SJCRH30 (cell line): ENCODE data around the gene CDCA7. TPM values are rescaled to one million over a fixed set of nuclear protein-coding genes. Genes with fewer than 3 reads are reported as not detected.
"Not testable (repeated sequence)": the region's sequence is repeated elsewhere in the genome, so short reads cannot be mapped to it uniquely, and the experiment has no call there.

Experiments
- DNase-seq, 2 experiments: peaks; one replicate each; pipeline ENCODE4 v3.0.0-alpha.2; 2015 to 2020
- H3K27ac ChIP-seq: fragments of 250-450 bp; sonication (Bioruptor Pico); 2 replicates; pipeline ENCODE4 v1.5.1; 2020; ENCODE audit warnings: mild to moderate bottlenecking, moderate library complexity
- H3K27me3 ChIP-seq: fragments of 250-450 bp; sonication (Bioruptor Pico); 2 replicates; pipeline ENCODE4 v1.5.1; 2020; ENCODE audit warnings: mild to moderate bottlenecking, moderate library complexity
- H3K36me3 ChIP-seq: fragments of 250-450 bp; sonication (Bioruptor Pico); 2 replicates; pipeline ENCODE4 v1.5.1; 2020; ENCODE audit warnings: mild to moderate bottlenecking, moderate library complexity
- H3K4me1 ChIP-seq: fragments of 250-450 bp; sonication (Bioruptor Pico); 2 replicates; pipeline ENCODE4 v1.5.1; 2020; ENCODE audit warnings: mild to moderate bottlenecking, moderate library complexity
- H3K4me3 ChIP-seq: fragments of 250-450 bp; sonication (Bioruptor Pico); 2 replicates; pipeline ENCODE4 v1.5.1; 2020; ENCODE audit warnings: mild to moderate bottlenecking, moderate library complexity
- H3K9me3 ChIP-seq: fragments of 250-450 bp; sonication (Bioruptor Pico); replicated peaks from 2 replicates; pipeline ENCODE4 v1.5.1; 2020; ENCODE audit warnings: mild to moderate bottlenecking, moderate library complexity
- total RNA-seq: library from RNA; depleted of rRNA; stranded (reverse); fragments of >200 nt; shearing (Covaris generic); gene quantifications from 2 replicates; pipeline ENCODE4 v1.2.3, GENCODE V29; 2014

Gene CDCA7
- total RNA-seq, 1 experiment from 2014 or later, result 76.9 TPM

DNA sequence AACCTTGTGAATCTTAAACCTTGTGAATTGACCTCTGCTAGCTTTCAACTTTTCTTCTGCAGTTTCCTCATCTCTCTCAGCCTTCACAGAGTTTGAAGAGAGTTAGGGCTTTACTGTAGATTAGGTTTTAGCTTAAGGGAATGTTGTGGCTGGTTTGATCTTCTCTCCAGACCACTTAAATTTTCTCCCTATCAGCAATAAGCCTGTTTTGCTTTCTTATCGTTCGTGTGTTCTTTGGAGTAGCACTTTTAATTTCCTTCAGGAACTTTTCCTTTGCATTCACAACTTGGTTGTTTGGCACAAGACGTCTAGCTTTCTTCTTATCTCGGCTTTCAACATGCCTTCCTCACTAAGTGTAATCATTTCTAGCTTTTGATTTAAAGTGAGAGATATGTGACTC lies 2.8 kb upstream of the CDCA7 start:
- Histone ChIP-seq H3K9me3 (0 out of 2 replicates have a peak, but pooled peaks cover 3% of the 10 kb centered on the region), H3K4me3 (no peak overlapping the region), H3K27me3 (no peaks in the 10 kb centered on the region), H3K36me3 (no peaks in the 10 kb centered on the region), H3K27ac (no peak overlapping the region), H3K4me1 (no peaks in the 10 kb centered on the region)
- no peak for DNase-seq

DNA sequence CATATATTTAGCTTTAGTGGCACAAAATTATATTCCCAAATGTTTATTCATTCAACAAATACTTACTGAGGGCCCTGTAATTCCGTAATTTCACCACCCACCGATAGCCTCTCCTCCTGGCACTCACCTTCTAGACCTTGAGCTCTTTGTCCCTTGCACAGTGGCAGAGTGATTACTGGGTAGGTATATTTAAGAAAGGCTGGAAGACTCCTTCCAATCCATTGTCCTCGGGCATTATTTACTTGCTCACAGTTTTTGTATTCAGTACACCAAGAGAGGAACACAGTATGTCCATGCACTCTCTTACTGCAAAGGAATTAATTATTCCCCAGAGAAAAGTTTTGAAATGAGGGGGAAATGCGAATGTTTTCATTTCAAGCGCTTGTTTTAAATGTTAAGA lies 1.1 kb upstream of the CDCA7 start:
- no peaks in the 10 kb centered on the region for H3K27me3 ChIP-seq
- peak overlapping the region; percentile 99; the same call in 1 of the 2 replicates for H3K27ac ChIP-seq
- no peaks in the 10 kb centered on the region for H3K4me1 ChIP-seq
- H3K36me3 ChIP-seq, result 0 out of 2 replicates have a peak, but pooled peaks cover 2% of the 10 kb centered on the region
- peak in 1 of 2 experiments; percentile 18 for DNase-seq
- no peaks in the 10 kb centered on the region for H3K9me3 ChIP-seq
- peak overlapping the region; percentile 88 for H3K4me3 ChIP-seq

DNA sequence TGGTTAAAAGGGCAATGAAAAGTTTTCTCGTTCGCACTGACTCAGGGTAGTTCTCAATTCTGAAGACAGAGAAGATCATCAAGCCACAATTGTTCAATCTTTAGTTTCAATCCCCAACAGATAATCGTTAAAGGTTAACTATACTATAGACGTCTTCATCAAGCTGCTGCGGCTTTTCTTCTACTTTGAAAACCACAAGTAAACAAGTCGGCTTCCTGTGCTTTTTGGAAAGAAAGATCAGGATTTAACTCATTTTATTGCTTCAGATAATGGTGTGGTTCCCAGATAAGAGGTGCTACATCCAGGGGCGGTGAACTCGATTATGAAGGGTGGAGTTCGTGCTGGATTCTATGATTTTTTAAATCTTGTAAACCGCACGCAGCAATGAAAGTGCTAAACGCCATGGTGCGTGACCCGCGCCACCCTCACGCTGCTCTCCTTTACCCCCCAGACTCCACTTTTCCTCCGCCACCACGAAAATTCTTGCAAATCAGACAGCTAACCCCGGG lies 545 bp upstream of the CDCA7 start:
- no peaks in the 10 kb centered on the region for H3K27me3 ChIP-seq
- H3K4me3 ChIP-seq, result peak overlapping the region; percentile 88
- peaks cover 8% of the 10 kb centered on the region for H3K36me3 ChIP-seq
- H3K27ac ChIP-seq, result peak overlapping the region; percentile 99
- no peaks in the 10 kb centered on the region for H3K4me1 ChIP-seq
- peak; percentile 82 to 84 for DNase-seq
- H3K9me3 ChIP-seq, result no peaks in the 10 kb centered on the region

DNA sequence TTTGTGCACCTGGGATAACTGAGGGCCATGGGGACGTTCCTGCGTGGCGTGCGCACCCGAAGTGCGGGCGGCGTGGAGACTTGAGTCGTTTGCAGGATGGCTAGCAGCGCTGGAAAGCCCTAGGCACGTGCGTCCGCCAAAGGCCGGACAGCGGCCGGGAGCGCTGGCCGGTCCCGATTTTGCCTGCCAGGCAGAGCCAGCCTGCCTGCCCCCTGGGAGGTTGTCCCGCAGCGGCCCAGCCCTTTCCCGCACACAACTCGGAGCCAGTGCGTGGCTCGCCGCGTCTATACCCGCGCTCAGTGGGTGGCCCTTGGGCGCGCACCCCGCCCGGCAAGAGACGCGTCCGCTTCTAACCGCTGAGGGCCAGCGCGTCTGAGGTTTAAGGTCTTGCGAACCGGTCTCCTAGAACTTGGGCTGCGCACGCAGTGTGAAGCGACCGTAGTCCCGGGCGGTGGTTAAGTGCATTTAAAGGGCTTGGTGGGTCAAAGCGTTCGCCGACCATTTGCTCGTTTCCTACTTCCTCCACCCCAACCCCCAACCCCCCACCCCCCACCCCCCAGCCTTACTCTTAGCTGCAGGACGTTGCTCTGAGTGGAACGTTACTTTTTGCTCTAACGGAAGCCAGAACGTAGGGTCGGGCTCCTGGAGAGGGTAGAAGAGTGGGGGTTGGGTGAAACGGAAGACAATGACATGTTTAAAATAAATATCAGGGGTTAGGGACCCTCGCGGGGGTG lies 627 bp downstream of the CDCA7 start:
- H3K9me3 ChIP-seq, result no peaks in the 10 kb centered on the region
- no peaks in the 10 kb centered on the region for H3K4me1 ChIP-seq
- peak overlapping the region; percentile 88 for H3K4me3 ChIP-seq
- peaks cover 18% of the 10 kb centered on the region for H3K36me3 ChIP-seq
- peak overlapping the region; percentile 99 for H3K27ac ChIP-seq
- H3K27me3 ChIP-seq, result no peaks in the 10 kb centered on the region
- peak; percentile 70 to 73 for DNase-seq

DNA sequence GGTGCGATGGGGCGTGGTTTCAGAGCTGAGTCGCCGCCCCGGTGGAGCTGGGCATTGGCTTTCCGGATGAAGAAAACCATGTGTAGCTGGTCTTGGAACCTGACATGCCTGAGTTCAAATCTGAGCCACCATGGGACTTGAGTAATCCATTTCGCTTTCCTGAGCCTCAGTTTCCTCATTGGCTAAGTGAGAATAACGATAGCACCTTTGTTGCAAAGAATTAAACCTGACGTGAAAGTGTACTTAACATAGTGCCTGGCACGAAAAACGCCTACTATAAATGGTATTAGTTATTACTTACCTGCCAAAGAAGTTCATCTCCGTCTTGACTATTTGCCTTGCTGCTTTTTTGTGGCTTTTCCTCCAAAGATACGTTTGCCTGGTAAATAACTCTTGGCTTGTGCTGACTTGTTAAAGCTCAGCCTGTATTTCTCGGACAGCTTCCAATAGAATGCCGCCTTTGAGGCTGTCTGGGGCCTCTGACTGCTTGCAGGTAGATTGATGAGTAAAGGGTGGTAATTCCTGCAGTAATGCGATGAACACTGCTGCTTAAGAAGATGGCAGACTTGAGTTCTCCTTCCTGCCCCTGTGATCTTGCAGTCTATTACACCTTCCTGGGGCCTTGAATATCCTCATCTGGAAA lies 1.3 kb downstream of the CDCA7 start:
- Histone ChIP-seq H3K4me1 (no peaks in the 10 kb centered on the region), H3K36me3 (peaks cover 22% of the 10 kb centered on the region), H3K9me3 (no peaks in the 10 kb centered on the region), H3K27ac (no peak overlapping the region), H3K27me3 (no peaks in the 10 kb centered on the region), H3K4me3 (peak overlapping the region; percentile 88)
- no peak for DNase-seq

DNA sequence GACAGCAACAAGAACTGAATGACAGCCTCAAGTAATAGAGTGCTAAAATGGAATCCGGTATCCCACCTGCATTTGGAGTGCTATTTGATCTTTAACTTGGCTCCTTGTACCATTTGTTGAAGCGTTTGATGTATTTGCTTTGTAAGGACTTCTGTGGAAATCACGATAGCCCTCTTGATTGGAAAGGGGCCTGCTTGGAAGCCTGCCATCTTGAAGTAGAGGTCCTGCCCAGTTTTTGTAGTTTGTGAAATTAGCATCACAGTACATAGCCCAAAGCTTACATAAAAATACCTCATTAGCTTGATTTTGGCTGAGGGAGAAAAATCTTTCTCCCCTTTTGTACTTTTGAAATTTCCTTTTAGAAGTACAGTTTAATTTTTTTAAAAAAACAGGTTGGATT lies 2.7 kb downstream of the CDCA7 start:
- H3K27me3 ChIP-seq, result no peaks in the 10 kb centered on the region
- no peaks in the 10 kb centered on the region for H3K4me1 ChIP-seq
- no peak overlapping the region for H3K4me3 ChIP-seq
- no peak for DNase-seq
- H3K9me3 ChIP-seq, result no peaks in the 10 kb centered on the region
- H3K36me3 ChIP-seq, result peaks cover 31% of the 10 kb centered on the region
- no peak overlapping the region for H3K27ac ChIP-seq

DNA sequence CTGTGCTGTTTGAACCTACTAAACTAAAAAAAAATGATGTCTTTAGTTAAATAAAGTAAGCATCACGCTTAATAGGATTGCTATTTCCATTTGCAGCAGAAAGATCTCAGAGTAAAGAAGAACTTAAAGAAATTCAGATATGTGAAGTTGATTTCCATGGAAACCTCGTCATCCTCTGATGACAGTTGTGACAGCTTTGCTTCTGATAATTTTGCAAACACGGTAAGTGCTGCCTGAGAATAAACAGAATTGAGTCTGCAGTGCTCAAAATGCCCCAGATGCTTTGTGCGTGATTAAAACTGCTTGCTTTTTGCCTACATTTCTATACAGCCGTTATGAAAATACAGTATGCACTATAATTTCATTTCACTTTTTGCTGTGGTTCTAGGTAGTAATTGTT lies 3.9 kb downstream of the CDCA7 start:
- no peaks in the 10 kb centered on the region for H3K27me3 ChIP-seq
- no peak overlapping the region for H3K4me3 ChIP-seq
- H3K9me3 ChIP-seq, result no peaks in the 10 kb centered on the region
- no peak for DNase-seq
- peaks cover 36% of the 10 kb centered on the region for H3K36me3 ChIP-seq
- H3K27ac ChIP-seq, result no peak overlapping the region
- H3K4me1 ChIP-seq, result no peaks in the 10 kb centered on the region

DNA sequence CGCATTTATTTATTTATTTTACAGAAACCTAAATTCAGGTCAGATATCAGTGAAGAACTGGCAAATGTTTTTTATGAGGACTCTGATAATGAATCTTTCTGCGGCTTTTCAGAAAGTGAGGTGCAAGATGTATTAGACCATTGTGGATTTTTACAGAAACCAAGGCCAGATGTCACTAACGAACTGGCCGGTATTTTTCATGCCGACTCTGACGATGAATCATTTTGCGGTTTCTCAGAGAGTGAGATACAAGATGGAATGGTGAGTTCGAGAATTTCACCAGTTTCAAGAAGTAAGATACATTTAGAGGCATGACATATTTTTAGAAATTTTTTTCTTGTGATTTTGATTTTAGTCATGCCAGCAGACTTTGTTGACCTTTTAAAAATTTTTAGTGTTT lies 4.6 kb downstream of the CDCA7 start:
- H3K4me3 ChIP-seq, result no peak overlapping the region
- H3K36me3 ChIP-seq, result peaks cover 41% of the 10 kb centered on the region
- no peaks in the 10 kb centered on the region for H3K9me3 ChIP-seq
- H3K4me1 ChIP-seq, result no peaks in the 10 kb centered on the region
- H3K27me3 ChIP-seq, result no peaks in the 10 kb centered on the region
- no peak overlapping the region for H3K27ac ChIP-seq
- DNase-seq, result no peak

DNA sequence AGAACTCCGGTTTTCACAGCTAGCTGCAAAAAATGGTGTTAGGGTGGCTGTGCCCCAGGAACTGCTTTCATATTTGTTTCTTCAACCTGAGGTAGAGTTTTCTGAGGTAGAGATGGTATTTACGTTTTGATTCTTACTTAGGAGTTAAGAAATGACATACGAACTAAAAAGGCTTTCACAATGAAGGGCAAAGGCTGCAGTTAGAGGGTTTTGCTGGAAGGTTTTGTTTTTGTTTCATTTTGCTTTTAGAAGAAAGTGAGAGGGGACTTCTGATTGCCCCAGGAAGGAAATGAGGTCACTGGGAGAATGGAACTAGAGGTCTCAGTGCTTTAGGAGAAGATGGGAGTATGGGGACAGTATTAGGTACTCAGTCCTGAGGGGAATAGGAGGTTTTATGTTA lies 15.5 kb downstream of the CDCA7 start:
- Histone ChIP-seq H3K27me3 (no peaks in the 10 kb centered on the region), H3K4me1 (no peaks in the 10 kb centered on the region), H3K9me3 (no peaks in the 10 kb centered on the region), H3K36me3 (peaks cover 41% of the 10 kb centered on the region), H3K4me3 (no peak overlapping the region), H3K27ac (no peak overlapping the region)
- DNase-seq, result no peak

DNA sequence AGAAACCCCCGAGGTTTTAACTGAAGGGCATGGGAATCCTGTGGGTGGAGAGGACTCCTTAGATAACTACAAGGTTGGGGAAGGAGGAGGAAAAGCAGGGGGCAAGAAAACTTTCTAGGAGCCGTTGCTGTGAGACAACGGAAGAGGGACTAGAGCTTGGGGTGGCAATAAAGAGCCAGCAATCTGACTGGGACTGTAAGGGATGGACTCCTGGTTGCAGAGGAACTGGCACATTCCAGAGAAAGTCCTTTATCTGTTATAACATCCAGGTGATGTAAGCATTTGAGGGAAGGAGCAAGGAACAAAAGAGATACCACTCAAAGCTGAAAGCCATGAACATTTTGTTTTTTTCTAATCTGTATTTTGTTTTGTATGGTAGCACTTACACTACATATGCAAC lies 16.4 kb downstream of the CDCA7 start:
- peaks cover 32% of the 10 kb centered on the region for H3K36me3 ChIP-seq
- H3K4me1 ChIP-seq, result no peaks in the 10 kb centered on the region
- no peaks in the 10 kb centered on the region for H3K9me3 ChIP-seq
- no peak overlapping the region for H3K27ac ChIP-seq
- no peak overlapping the region for H3K4me3 ChIP-seq
- no peaks in the 10 kb centered on the region; the same call in 1 of the 2 replicates for H3K27me3 ChIP-seq
- DNase-seq, result no peak

DNA sequence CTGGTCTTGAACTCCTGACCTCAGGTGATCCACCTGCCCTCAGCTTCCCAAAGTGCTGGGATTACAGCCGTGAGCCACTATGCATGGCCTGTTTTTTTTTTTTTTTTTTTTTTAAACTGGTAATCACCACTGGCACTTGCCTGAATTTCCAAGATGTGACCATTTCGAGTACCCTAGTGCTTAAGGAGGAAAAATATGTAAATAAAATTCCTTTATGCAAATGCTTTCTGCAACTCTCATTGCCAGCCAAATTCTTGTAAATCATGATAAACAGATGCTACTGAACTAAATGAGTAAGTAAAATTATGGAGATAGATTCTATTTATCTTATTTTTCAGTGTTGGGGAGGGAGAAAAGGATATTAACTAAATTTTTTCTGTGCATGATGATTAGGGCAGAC lies 18.6 kb downstream of the CDCA7 start:
- H3K27ac ChIP-seq, result no peak overlapping the region
- H3K4me3 ChIP-seq, result no peak overlapping the region
- DNase-seq, result no peak
- H3K27me3 ChIP-seq, result no peaks in the 10 kb centered on the region; the same call in 1 of the 2 replicates
- peaks cover 13% of the 10 kb centered on the region for H3K36me3 ChIP-seq
- no peaks in the 10 kb centered on the region for H3K4me1 ChIP-seq
- no peaks in the 10 kb centered on the region for H3K9me3 ChIP-seq

DNA sequence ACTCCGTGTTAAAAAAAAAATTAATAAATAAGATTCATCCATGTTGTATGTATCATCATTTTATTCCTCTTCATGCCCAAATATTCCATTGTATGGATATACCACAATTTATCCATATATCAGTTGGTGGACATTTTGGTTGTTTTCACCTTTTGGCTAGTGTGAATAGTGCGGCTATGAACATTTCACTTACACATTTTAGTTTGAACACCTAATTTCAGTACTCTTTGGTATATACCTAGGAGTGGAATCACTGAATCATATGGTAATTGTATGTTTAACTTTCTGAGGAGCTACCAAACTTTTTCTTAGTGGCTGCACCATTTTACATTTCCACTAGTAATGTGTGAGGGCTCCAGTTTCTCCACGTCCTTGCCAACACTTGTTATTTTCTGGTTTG lies 20.0 kb downstream of the CDCA7 start:
- Histone ChIP-seq H3K4me1 (no peaks in the 10 kb centered on the region), H3K36me3 (peaks cover 3% of the 10 kb centered on the region), H3K9me3 (no peaks in the 10 kb centered on the region), H3K4me3 (no peak overlapping the region), H3K27ac (no peak overlapping the region), H3K27me3 (no peaks in the 10 kb centered on the region; the same call in 1 of the 2 replicates)
- no peak for DNase-seq

DNA sequence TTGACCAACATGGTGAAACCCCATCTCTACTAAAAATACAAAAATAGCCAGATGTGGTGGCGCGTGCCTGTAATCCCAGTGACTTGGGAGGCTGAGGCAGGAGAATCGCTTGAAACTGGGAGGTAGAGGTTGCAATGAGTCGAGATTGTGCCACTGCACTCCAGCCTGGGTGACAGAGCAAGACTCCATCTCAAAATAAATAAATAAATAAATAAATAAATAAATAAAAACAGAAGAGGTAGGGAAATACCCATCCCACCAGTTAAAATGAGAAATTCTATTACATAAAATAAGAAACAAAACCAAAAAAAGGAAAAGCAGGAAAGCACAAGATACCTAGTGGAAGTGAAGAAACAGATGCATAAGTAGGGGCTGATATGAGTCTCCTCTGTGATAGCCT lies 30.9 kb downstream of the CDCA7 start:
- not testable (repeated sequence) for H3K27me3 ChIP-seq, DNase-seq, H3K4me3 ChIP-seq, H3K4me1 ChIP-seq, H3K27ac ChIP-seq, H3K9me3 ChIP-seq, H3K36me3 ChIP-seq

DNA sequence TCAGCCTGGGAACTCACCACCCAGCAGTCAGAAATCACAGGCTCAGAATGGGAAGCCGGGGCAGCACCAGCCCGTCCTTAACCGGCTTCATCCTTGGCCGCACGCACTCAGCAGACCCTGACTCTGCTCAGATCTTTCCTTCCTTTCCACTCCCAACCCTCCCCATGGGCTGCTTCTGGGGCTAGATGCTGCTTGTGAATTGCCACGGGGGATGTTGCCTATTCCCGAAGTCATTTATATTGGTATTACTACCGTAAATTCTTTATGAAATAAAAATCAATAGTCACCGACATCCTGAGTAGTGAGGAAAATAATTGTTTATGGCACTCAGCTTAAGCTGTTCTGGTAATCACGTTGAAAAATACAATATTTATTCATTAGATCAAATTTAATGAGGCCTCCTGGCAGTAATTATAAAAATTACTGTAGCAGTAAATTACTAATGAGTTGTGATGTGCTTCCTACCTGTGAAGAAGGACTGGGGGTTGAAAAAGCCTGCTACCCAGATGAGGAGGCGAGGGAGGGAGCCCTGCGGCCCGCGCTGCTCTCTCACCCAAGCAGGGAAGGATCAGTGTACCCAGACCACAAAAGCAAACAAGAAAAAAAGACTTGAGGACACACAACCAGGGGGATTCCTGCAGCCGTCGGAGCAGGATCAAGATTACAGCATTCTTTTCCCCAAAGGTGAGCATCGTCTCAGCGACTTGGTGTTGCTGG lies 31.5 kb downstream of the CDCA7 start:
- Histone ChIP-seq H3K4me3 (no peak overlapping the region), H3K27me3 (no peaks in the 10 kb centered on the region), H3K4me1 (no peaks in the 10 kb centered on the region), H3K27ac (no peak overlapping the region), H3K9me3 (no peaks in the 10 kb centered on the region), H3K36me3 (no peaks in the 10 kb centered on the region)
- DNase-seq, result no peak

DNA sequence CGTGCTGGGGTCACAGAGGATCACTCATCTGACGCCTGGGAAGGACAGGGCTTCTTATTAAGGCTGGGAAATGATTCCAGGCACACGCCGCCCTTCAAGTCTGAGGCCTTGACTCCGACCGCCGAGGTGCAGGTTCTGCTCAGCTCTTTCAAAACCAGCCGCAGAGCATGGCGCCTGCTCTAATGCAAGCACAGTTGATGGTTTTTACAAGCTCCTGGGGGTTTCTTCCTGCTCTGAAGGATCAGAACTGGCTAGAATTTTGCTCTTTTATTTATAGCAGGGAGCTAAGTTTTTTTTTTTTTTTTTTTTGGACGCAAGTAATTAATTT lies 32.0 kb downstream of the CDCA7 start:
- Histone ChIP-seq H3K4me1 (no peaks in the 10 kb centered on the region), H3K9me3 (no peaks in the 10 kb centered on the region), H3K27ac (no peak overlapping the region), H3K27me3 (no peaks in the 10 kb centered on the region), H3K4me3 (no peak overlapping the region), H3K36me3 (no peaks in the 10 kb centered on the region)
- no peak for DNase-seq
